RWPE2 (cell line): ENCODE data around the gene INTS1.

Experiments used
- ATAC-seq: fragments of 200-7000 bp; cut with Tn5 transposase; 3 replicates; pipeline ENCODE4 v1.9.1; 2021; ENCODE audit warnings: low read depth
- DNase-seq: peaks from one replicate; pipeline ENCODE4 v3.0.0-alpha.2; 2020; ENCODE audit warnings: low spot score
- H3K27ac ChIP-seq: fragments of 450-650 bp; 2 replicates; pipeline ENCODE4 v1.5.1; 2017; ENCODE audit warnings: mild to moderate bottlenecking; ENCODE audit not compliant: poor library complexity, severe bottlenecking
- H3K27me3 ChIP-seq: fragments of 250-450 bp; sonication (Bioruptor Pico); 2 replicates; pipeline ENCODE4 v1.5.1; 2021; ENCODE audit warnings: mild to moderate bottlenecking, moderate library complexity; ENCODE audit not compliant: insufficient read depth, poor library complexity, severe bottlenecking
- H3K36me3 ChIP-seq: fragments of 250-450 bp; sonication (Bioruptor Pico); 2 replicates; pipeline ENCODE4 v1.5.1; 2020; ENCODE audit warnings: low read depth, mild to moderate bottlenecking, moderate library complexity
- H3K4me1 ChIP-seq: fragments of 250-450 bp; sonication (Bioruptor Pico); 2 replicates; pipeline ENCODE4 v1.5.1; 2021; ENCODE audit warnings: mild to moderate bottlenecking, moderate library complexity; ENCODE audit not compliant: insufficient read depth, poor library complexity, severe bottlenecking
- H3K4me3 ChIP-seq: fragments of 250-450 bp; sonication (Bioruptor Pico); 2 replicates; pipeline ENCODE4 v1.5.1; 2021; ENCODE audit warnings: mild to moderate bottlenecking, moderate library complexity; ENCODE audit not compliant: severe bottlenecking
- H3K9me3 ChIP-seq: fragments of 250-450 bp; sonication (Bioruptor Pico); 2 replicates; pipeline ENCODE4 v1.5.1; 2021; ENCODE audit warnings: mild to moderate bottlenecking, moderate library complexity; ENCODE audit not compliant: severe bottlenecking
- CTCF ChIP-seq: fragments of 450-650 bp; IDR thresholded peaks from one replicate; pipeline ENCODE4 v1.5.1; 2017; ENCODE audit warnings: mild to moderate bottlenecking, moderate library complexity; ENCODE audit not compliant: poor library complexity, severe bottlenecking

INTS1 gene

GRCh38 chr7:1547777-1548437 lies 43.7 kb upstream of the INTS1 start:
- Histone ChIP-seq H3K36me3 (peaks cover 6% of the 10 kb centered on the region), H3K4me1 (no peaks in the 10 kb centered on the region), H3K4me3 (no peak overlapping the region), H3K27me3 (no peaks in the 10 kb centered on the region), H3K9me3 (no peaks in the 10 kb centered on the region), H3K27ac (no peak overlapping the region)
- no peak for TF ChIP-seq CTCF
- ATAC-seq (no peak), DNase-seq (no peak)

- peaks cover 14% of the 10 kb centered on the region for H3K36me3 ChIP-seq
- TF ChIP-seq CTCF = no peak
- ATAC-seq (no peak), DNase-seq (no peak)
- no peaks in the 10 kb centered on the region for H3K9me3 ChIP-seq
- H3K27ac ChIP-seq = no peak overlapping the region
- no peak overlapping the region for H3K4me3 ChIP-seq
- no peaks in the 10 kb centered on the region for H3K4me1 ChIP-seq
- H3K27me3 ChIP-seq = no peaks in the 10 kb centered on the region
These were observed 43.0 kb upstream of the INTS1 start for GRCh38 chr7:1546909-1547776.

GRCh38 chr7:1546274-1546908 lies 42.2 kb upstream of the INTS1 start:
- peaks cover 19% of the 10 kb centered on the region for H3K36me3 ChIP-seq
- H3K9me3 ChIP-seq = no peaks in the 10 kb centered on the region
- no peaks in the 10 kb centered on the region for H3K27me3 ChIP-seq
- no peak for DNase-seq
- TF ChIP-seq CTCF = no peak
- no peaks in the 10 kb centered on the region for H3K4me1 ChIP-seq
- ATAC-seq = no peak
- no peak overlapping the region for H3K4me3 ChIP-seq
- no peak overlapping the region for H3K27ac ChIP-seq

- ATAC-seq = no peak
- Histone ChIP-seq H3K9me3 (no peaks in the 10 kb centered on the region), H3K27me3 (no peaks in the 10 kb centered on the region), H3K36me3 (peaks cover 27% of the 10 kb centered on the region), H3K4me1 (no peaks in the 10 kb centered on the region), H3K27ac (no peak overlapping the region), H3K4me3 (no peak overlapping the region)
- no peak for DNase-seq
- no peak for TF ChIP-seq CTCF
These were observed 41.4 kb upstream of the INTS1 start for GRCh38 chr7:1545417-1546246.
